Hindlimb muscle (tissue), 1 donor: Measurements from ENCODE around the gene NVL. TPM values are rescaled to one million over a fixed set of nuclear protein-coding genes. Genes with fewer than 3 reads are reported as not detected.
A peak's percentile ranks its signal among the peaks of the same experiment; 100 is the strongest.
"Not testable (repeated sequence)": the region's sequence is repeated elsewhere in the genome, so short reads cannot be mapped to it uniquely, and the experiment has no call there.

Source experiments
- DNase-seq: peaks from one replicate; pipeline ENCODE4 v3.0.0-alpha.2; 2013
- polyA plus RNA-seq: library from polyadenylated mRNA; unstranded; fragments of 120-200 nt; gene quantifications from one replicate; pipeline ENCODE4 v1.2.1, GENCODE V29; 2013; ENCODE audit not compliant: insufficient read length

Gene NVL
- polyA plus RNA-seq, 1 donor: 24.5 TPM

- no peak for DNase-seq
These were observed 103.0 kb downstream of the NVL start for GRCh38 chr1:224226849-224227502.

GRCh38 chr1:224223819-224224714 is 105.9 kb downstream of the NVL start:
- DNase-seq: no peak

- DNase-seq: no peak
These were observed 110.3 kb downstream of the NVL start for GRCh38 chr1:224219612-224220059.

DNA sequence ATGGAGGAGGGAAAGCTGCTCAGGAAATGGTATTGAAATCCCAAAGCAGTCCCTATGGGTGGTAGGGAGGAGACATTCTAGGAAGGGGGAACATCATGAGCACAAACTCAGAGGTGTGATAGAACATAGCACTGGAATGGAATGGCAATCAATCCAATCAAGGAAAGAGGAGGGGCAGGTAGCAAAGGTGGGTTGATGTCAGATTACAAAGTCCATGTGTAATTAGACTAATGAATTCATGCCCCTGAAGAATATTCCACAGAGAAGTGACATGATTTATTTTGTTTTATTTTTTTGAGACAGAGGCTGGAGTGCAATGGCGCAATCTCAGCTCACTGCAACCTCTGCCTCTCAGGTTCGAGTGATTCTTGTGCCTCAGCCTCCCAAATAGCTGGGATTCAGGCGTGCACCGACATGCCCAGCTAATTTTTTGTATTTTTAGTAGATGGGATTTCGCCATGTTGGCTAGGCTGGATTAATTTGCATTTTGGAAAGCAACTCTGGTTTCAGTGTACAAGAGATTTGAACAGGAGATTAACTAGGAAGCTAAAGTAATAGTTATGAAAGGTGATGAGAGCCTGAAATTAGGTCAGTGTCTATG is 110.9 kb downstream of the NVL start:
- no peak for DNase-seq

- DNase-seq: no peak
These were observed 112.0 kb downstream of the NVL start for GRCh38 chr1:224217655-224218623.

DNA sequence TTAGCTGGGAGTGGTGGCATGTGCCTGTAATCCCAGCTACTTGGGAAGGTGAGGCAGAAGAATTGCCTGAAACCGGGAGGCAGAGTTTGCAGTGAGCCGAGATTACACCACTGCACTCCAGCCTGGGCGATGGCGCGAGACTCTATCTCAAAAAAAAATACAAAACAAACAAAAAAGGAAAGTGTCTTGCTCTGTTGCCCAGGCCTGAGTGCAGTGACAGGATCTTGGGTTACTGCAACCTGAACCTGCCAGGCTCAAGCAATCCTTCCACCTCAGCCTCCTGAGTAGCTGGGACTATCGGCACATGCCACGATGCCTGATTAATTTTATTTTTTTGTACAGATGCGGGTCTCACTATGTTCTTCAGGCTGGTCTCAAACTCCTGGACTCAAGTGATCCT is 113.6 kb downstream of the NVL start:
- no peak for DNase-seq

- DNase-seq: no peak
These were observed 116.4 kb downstream of the NVL start for GRCh38 chr1:224213438-224214119.

- DNase-seq: peak; percentile 47
These were observed 117.3 kb downstream of the NVL start for GRCh38 chr1:224212618-224213061.

DNA sequence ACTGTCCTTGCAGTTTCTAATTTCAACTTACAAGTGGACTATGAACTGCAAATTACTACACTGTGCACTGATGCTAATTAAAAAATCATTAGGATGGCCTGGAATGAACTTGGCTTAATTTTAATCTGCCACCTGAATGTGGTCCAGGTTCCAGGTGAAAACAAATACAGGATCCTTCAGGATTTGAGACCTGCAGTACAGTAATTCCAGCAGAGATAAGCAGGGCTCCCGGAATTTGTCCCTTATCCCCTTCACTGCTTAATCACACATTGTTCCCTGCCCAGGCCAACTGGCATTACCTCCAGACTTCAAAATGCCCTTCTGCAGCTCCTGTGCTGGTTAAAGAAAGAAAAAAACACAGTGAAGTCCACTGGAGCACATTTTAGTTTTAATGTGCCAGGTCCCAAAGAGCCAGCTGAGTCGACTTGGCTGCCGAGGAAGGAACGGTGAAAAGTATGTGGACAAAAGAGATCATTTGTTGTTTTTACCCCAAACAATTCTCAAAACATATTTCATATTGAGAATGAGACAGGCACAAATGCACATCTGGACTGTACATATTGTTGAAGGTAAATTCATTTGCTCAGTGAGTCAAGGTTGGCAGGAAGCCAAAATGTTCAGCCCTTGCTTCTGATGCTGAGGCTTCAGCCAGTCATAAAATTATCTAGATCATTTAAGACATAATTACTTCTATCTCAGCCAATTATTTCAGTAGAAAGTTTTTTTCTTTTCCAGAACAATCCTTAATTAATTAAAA is 118.6 kb downstream of the NVL start:
- peak; percentile 50 for DNase-seq

GRCh38 chr1:224205931-224206538 is 123.9 kb downstream of the NVL start:
- not testable (repeated sequence) for DNase-seq

GRCh38 chr1:224205438-224205840 is 124.5 kb downstream of the NVL start:
- peak; percentile 42 for DNase-seq

DNA sequence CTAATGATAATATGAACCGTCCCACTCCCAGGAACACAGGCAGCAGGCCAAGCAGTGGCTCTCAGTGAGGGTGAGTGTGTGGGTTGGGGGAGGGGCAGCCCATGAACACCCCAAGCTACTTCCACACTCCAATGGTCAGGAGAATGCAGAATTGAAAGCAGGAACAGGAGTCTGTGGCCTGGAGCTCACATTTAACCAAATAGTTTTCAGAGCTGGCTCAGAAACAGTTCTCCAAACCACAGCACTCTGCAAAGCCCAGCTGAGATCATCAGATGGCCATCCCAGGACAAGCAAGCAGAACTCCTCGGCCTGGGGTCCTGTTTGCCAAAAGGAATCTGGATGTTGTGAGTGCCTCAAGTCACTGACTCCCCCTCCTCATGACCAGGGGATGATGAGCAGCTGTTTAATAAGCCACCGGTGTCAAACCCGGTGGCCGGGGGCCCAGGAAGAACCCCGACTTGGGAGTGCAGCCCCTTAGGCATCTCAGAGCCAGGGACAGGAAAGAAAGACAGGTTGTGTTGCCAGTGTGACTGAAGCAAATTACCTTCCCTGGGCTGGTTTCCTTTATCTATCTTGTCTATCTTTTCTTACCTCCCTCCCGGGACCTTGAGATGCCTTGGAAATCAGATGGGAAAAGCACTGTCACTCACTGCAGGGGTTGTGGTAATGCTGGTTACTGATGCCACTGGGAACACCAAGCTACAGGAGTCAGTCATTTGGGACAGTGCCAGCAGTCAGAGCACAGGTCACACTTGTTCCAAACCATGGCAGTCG is 126.5 kb downstream of the NVL start:
- peak; percentile 23 for DNase-seq

DNA sequence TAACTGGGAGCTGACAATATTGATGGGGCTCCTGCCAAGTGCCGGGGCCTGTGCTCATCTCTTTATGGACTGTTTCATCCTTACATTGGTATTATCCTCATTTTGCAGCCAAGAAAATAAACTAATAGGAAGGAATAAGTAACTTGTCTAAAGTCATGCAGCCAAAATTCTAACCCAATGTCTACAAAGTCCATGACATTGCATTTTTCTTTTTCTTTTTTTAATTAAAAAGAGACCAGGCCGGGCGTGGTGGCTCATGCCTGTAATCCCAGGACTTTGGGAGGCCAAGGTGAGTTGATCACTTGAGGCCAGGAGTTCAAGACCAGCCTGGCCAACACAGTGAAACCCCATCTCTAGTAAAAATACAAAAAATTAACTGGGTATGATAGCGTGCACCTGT is 128.1 kb downstream of the NVL start:
- DNase-seq: no peak

- no peak for DNase-seq
These were observed 128.6 kb downstream of the NVL start for GRCh38 chr1:224201383-224201782.

DNA sequence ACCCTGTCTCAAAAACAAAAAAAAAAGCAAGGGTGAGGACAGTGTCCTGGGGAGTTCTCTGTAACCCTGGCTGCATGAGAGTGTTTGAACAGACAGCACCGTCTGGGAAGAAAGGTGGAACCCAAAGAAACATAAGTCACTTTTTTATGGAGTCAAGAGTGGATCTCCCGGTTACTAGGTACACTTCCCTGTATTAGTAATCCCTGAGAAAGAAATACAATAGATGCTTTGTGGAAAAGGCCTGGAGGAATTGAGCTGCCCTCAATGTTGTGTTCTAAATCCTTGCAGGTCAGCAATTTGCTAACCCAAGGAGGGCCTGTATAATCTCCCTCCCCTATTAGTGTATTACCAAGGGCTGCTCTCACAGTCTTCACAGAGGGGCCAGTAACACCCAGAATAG is 130.3 kb downstream of the NVL start:
- DNase-seq: no peak

GRCh38 chr1:224198572-224198971 is 131.4 kb downstream of the NVL start:
- no peak for DNase-seq

DNA sequence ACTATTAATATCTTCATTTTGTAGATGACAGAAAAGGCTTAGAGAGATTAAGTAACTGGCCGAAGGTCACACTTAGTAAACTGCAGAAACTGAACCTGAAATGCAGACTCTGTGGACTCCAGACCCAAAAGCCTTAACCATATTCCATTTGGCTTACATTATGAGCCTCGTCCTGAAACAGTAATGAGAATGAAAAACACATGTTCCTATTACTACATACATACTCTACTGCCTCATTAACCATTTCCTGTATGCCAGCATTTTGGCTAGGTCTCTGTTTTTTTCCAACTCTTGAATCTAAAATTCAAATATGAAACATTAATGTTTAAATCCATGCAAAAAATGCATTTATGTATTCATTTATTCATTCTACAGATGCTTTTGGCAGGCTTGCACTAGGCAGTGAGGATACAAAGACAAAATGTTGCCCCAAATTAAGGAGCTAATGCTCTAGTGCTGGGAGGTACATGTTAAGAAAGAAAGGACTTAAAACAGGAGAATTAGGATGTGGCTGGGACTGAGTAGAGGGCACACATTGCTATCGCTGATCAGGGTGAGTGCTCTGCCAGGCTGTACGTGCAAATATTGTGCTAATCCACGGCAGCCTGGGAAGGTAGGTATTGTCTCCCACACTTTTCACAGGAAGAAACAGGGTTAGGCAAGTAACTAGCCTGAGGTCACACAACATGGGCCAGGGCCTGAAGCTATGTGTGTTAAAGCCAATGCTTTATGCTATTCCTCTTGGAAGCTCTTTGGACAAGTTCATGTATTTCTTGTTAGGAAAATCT is 133.0 kb downstream of the NVL start:
- no peak for DNase-seq

DNA sequence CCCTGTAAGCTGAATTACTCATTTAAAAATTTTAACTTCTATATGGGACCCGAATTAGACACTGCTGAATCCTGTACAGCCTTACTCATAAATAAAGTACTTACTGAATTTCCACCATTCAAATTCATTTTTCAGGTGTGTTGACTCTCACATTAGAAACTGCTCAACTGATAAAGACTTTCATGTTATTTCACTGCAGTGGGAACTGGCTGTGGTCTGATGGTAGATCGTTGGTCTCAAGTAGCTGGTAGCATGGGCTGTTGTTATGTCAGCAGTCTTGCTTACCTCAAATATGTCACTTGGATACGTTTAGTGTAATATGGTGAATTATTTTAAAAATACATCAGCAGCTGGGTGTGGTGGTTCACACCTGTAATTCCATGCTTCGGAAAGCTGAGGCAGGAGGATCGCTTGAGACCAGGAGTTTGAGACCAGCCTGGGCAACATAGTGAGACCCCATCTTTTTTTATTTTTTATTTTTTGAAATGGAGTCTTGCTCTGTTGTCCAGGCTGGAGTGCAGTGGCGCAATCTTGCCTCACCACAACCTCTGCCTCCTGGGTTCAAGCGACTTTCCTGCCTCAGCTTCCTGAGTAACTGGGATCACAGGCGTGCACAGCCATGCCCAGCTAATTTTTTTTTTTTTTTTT is 136.5 kb downstream of the NVL start:
- no peak for DNase-seq
